GM18873 (cell line): Measurements from ENCODE around the gene CARD18.

Source experiments
- ATAC-seq: cut with Tn5 transposase; IDR thresholded peaks from one replicate; pipeline ENCODE4 v1.9.1; 2021; ENCODE audit warnings: mild to moderate bottlenecking, moderate library complexity, moderate number of reproducible peaks; ENCODE audit not compliant: unreplicated experiment, low FRiP score

CARD18 gene

GRCh38 chr11:105139669-105140068 is at the start of gene CARD18:
Gene CARD18 (minus strand): TSS chr11:105139769. CDS start chr11:105139726, 43 bp downstream.
- no peak for ATAC-seq

- ATAC-seq: no peak
Observed at GRCh38 chr11:105183987-105184386, 44.4 kb upstream of the CARD18 start.

GRCh38 chr11:105183426-105183825 is 43.9 kb upstream of the CARD18 start:
- no peak for ATAC-seq

GRCh38 chr11:105181521-105181920 is 42.0 kb upstream of the CARD18 start:
- ATAC-seq: no peak

- no peak for ATAC-seq
Observed at GRCh38 chr11:105181100-105181499, 41.5 kb upstream of the CARD18 start.

- no peak for ATAC-seq
Observed at GRCh38 chr11:105179542-105180278, 40.1 kb upstream of the CARD18 start.

GRCh38 chr11:105177658-105178057 is 38.1 kb upstream of the CARD18 start:
- no peak for ATAC-seq

- no peak for ATAC-seq
Observed at GRCh38 chr11:105168457-105168856, 28.9 kb upstream of the CARD18 start.

GRCh38 chr11:105167244-105167643 is 27.7 kb upstream of the CARD18 start:
- ATAC-seq: no peak

- no peak for ATAC-seq
Observed at GRCh38 chr11:105164208-105164607, 24.6 kb upstream of the CARD18 start.

GRCh38 chr11:105162506-105162905 is 22.9 kb upstream of the CARD18 start:
- no peak for ATAC-seq

- ATAC-seq: no peak
Observed at GRCh38 chr11:105158436-105158835, 18.9 kb upstream of the CARD18 start.

- no peak for ATAC-seq
Observed at GRCh38 chr11:105156720-105157119, 17.2 kb upstream of the CARD18 start.

GRCh38 chr11:105156231-105156630 is 16.7 kb upstream of the CARD18 start:
- no peak for ATAC-seq

GRCh38 chr11:105155679-105156078 is 16.1 kb upstream of the CARD18 start:
- no peak for ATAC-seq

- ATAC-seq: no peak
Observed at GRCh38 chr11:105153392-105153791, 13.8 kb upstream of the CARD18 start.

- ATAC-seq: no peak
Observed at GRCh38 chr11:105152560-105152959, 13.0 kb upstream of the CARD18 start.

GRCh38 chr11:105152021-105152512 is 12.5 kb upstream of the CARD18 start:
- no peak for ATAC-seq

GRCh38 chr11:105149477-105149876 is 9.9 kb upstream of the CARD18 start:
- no peak for ATAC-seq

GRCh38 chr11:105148241-105148640 is 8.7 kb upstream of the CARD18 start:
- ATAC-seq: no peak

GRCh38 chr11:105144887-105145286 is 5.3 kb upstream of the CARD18 start:
- ATAC-seq: no peak

- no peak for ATAC-seq
Observed at GRCh38 chr11:105142167-105142566, 2.6 kb upstream of the CARD18 start.
